HEK293T (cell line): ENCODE results near the gene TMEM204.

Experiments
- CTCF ChIA-PET: fragments of 350-600 bp; formaldehyde crosslinking; extraction: SDS; loops from one replicate; lab custom pipeline; 2021; ENCODE audit warnings: antibody characterized with exemption, inconsistent platforms; lab: Yijun Ruan, JAX
- POLR2A ChIA-PET: fragments of 350-600 bp; formaldehyde crosslinking; extraction: SDS; loops from one replicate; lab custom pipeline; 2020; ENCODE audit warnings: antibody characterized with exemption, inconsistent platforms; lab: Yijun Ruan, JAX
- DNase-seq: peaks from one replicate; pipeline ENCODE4 v3.0.0; 2012; ENCODE audit warnings: mixed read lengths; ENCODE audit errors: extremely low spot score
- ARNT ChIP-seq: fragments of 450-650 bp; IDR thresholded peaks from 2 replicates; pipeline ENCODE4 v1.6.1; 2017; ENCODE audit warnings: mild to moderate bottlenecking
- BHLHE40 ChIP-seq: fragments of 450-650 bp; IDR thresholded peaks from 2 replicates; pipeline ENCODE4 v1.6.1; 2016; ENCODE audit warnings: mild to moderate bottlenecking, moderate library complexity, borderline replicate concordance
- CTBP1 ChIP-seq: fragments of 450-650 bp; IDR thresholded peaks from 2 replicates; pipeline ENCODE4 v1.6.1; 2016; ENCODE audit warnings: borderline replicate concordance
- ELF4 ChIP-seq: fragments of 450-650 bp; IDR thresholded peaks from 2 replicates; pipeline ENCODE4 v1.6.1; 2017; ENCODE audit warnings: antibody characterized with exemption
- FOXA1 ChIP-seq: fragments of 450-650 bp; IDR thresholded peaks from 2 replicates; pipeline ENCODE4 v1.6.1; 2016; ENCODE audit warnings: mild to moderate bottlenecking
- FOXK2 ChIP-seq: fragments of 450-650 bp; IDR thresholded peaks from 2 replicates; pipeline ENCODE4 v1.6.1; 2016; ENCODE audit warnings: mild to moderate bottlenecking
- FOXM1 ChIP-seq: fragments of 450-650 bp; IDR thresholded peaks from 2 replicates; pipeline ENCODE4 v1.6.1; 2017; ENCODE audit warnings: mild to moderate bottlenecking, borderline replicate concordance
- HDGF ChIP-seq: fragments of 450-650 bp; IDR thresholded peaks from 2 replicates; pipeline ENCODE4 v1.6.1; 2017; ENCODE audit warnings: antibody characterized with exemption, borderline replicate concordance
- L3MBTL2 ChIP-seq: fragments of 450-650 bp; conservative IDR thresholded peaks from 2 replicates; pipeline ENCODE4 v1.6.1; 2016; ENCODE audit warnings: mild to moderate bottlenecking
- LEF1 ChIP-seq: fragments of 450-650 bp; IDR thresholded peaks from 2 replicates; pipeline ENCODE4 v1.6.1; 2017; ENCODE audit warnings: mild to moderate bottlenecking, borderline replicate concordance
- NFRKB ChIP-seq: fragments of 450-650 bp; IDR thresholded peaks from 2 replicates; pipeline ENCODE4 v1.6.1; 2016; ENCODE audit warnings: mild to moderate bottlenecking, moderate library complexity
- PKNOX1 ChIP-seq: fragments of 450-650 bp; IDR thresholded peaks from 2 replicates; pipeline ENCODE4 v1.6.1; 2016
- SP1 ChIP-seq: fragments of 450-650 bp; IDR thresholded peaks from 2 replicates; pipeline ENCODE4 v1.6.1; 2017
- SUZ12 ChIP-seq: fragments of 450-650 bp; IDR thresholded peaks from 2 replicates; pipeline ENCODE4 v1.6.1; 2016; ENCODE audit warnings: mild to moderate bottlenecking
- TARDBP ChIP-seq: fragments of 450-650 bp; IDR thresholded peaks from 2 replicates; pipeline ENCODE4 v1.6.1; 2016
- ZNF384 ChIP-seq: fragments of 450-650 bp; IDR thresholded peaks from 2 replicates; pipeline ENCODE4 v1.6.1; 2016

TMEM204 gene

GRCh38 chr16:1526608-1527555 lies 6.6 kb upstream of the TMEM204 start:
- POLR2A ChIA-PET, result no interaction called here
- no peak for TF ChIP-seq FOXK2
- no peak for TF ChIP-seq TARDBP
- TF ChIP-seq LEF1, result no peak
- TF ChIP-seq L3MBTL2, result no peak
- no peak for TF ChIP-seq ZNF384
- no peak for TF ChIP-seq PKNOX1
- TF ChIP-seq NFRKB, result no peak
- no peak for TF ChIP-seq ARNT
- no peak for TF ChIP-seq SP1
- TF ChIP-seq FOXA1, result no peak
- TF ChIP-seq SUZ12, result no peak
- no peak for TF ChIP-seq CTBP1
- DNase-seq, result no peak
- CTCF ChIA-PET, result no interaction called here

GRCh38 chr16:1527836-1528811 lies 5.3 kb upstream of the TMEM204 start:
- CTCF ChIA-PET, result no interaction called here
- DNase-seq, result no peak
- TF ChIP-seq ZNF384, result no peak
- POLR2A ChIA-PET, result no interaction called here

GRCh38 chr16:1528921-1529537 lies 4.4 kb upstream of the TMEM204 start:
- CTCF ChIA-PET, result no interaction called here
- TF ChIP-seq FOXK2, result no peak
- TF ChIP-seq PKNOX1, result no peak
- TF ChIP-seq L3MBTL2, result no peak
- no peak for TF ChIP-seq HDGF
- POLR2A ChIA-PET, result no interaction called here
- DNase-seq, result no peak

GRCh38 chr16:1530349-1530882 lies 3.0 kb upstream of the TMEM204 start:
- TF ChIP-seq ARNT (no peak), ZNF384 (no peak), L3MBTL2 (no peak), ELF4 (no peak), BHLHE40 (no peak), NFRKB (no peak), LEF1 (no peak), TARDBP (no peak), FOXM1 (no peak), FOXA1 (no peak), HDGF (no peak), CTBP1 (no peak), SUZ12 (no peak), FOXK2 (no peak)
- ChIA-PET CTCF (no interaction called here), POLR2A (no interaction called here)
- DNase-seq, result no peak

GRCh38 chr16:1530883-1531637 lies 2.4 kb upstream of the TMEM204 start:
- no peak for DNase-seq
- POLR2A ChIA-PET, result no interaction called here
- CTCF ChIA-PET, result no interaction called here
- no peak for TF ChIP-seq ELF4
- no peak for TF ChIP-seq FOXA1
- TF ChIP-seq CTBP1, result no peak
- no peak for TF ChIP-seq FOXK2
- TF ChIP-seq SP1, result no peak
- no peak for TF ChIP-seq SUZ12
- TF ChIP-seq NFRKB, result no peak

DNA sequence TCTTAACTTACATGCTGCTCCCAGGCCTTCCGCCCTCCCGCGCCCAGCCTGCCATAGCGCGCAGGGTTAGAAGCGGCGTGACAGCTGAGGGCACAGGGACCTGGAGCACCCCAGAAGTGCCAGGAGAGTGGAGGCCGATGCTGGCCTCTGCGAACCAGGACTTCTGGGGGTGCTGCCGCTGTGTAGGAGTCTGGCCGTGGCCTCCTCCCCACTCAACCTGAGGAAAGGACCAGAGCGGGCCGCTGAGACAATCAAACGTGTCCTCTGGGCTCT lies 1.9 kb upstream of the TMEM204 start:
- CTCF ChIA-PET, result interaction anchor here (0.6 kb wide), 1 partner anchor 125 kb away, joined by 3 read pairs; no protein-coding TSS in a partner anchor
- POLR2A ChIA-PET, result no interaction called here
- DNase-seq, result no peak
- TF ChIP-seq ARNT (no peak), L3MBTL2 (no peak), FOXA1 (no peak), SP1 (no peak), TARDBP (no peak), LEF1 (no peak), HDGF (no peak), ZNF384 (no peak), ELF4 (no peak), FOXM1 (no peak), FOXK2 (no peak)
